PFSK-1 (cell line): ENCODE measurements around the gene RXRB.

ENCODE experiments used
- FOXP2 ChIP-seq: optimal IDR thresholded peaks from 2 replicates; pipeline ENCODE3; 2011; ENCODE audit warnings: borderline replicate concordance, control low read depth, inconsistent platforms; ENCODE audit not compliant: insufficient read depth; ENCODE audit errors: extremely low read length, extremely low read depth
- POLR2AphosphoS5 ChIP-seq: IDR thresholded peaks from 2 replicates; pipeline ENCODE4 v1.6.1; 2012; ENCODE audit warnings: low read depth, mild to moderate bottlenecking, control low read depth, low read length, moderate library complexity
- REST ChIP-seq, 2 experiments: IDR thresholded peaks; 2 replicates each; pipeline versions ENCODE4 v1.6.1 to v1.8.0; 2011 to 2012; ENCODE audit warnings: low read depth in 2 of 2, low read length in 2 of 2, control low read depth in 1 of 2, inconsistent platforms in 1 of 2, mild to moderate bottlenecking in 1 of 2, moderate library complexity in 1 of 2; ENCODE audit not compliant: insufficient read depth in 1 of 2
- SIN3A ChIP-seq: IDR thresholded peaks from 2 replicates; pipeline ENCODE4 v1.6.1; 2012; ENCODE audit warnings: mild to moderate bottlenecking, low read length, moderate library complexity, borderline replicate concordance; ENCODE audit not compliant: insufficient read depth
- TAF1 ChIP-seq: IDR thresholded peaks from 2 replicates; pipeline ENCODE4 v1.6.1; 2012; ENCODE audit warnings: low read length, control low read depth, borderline replicate concordance; ENCODE audit not compliant: insufficient read depth

Gene RXRB

GRCh38 chr6:33161354-33162331 is 38.8 kb downstream of the RXRB start:
- TF ChIP-seq FOXP2 = peak; percentile 32
- TF ChIP-seq SIN3A = no peak

- TF ChIP-seq TAF1 = no peak
- no peak for TF ChIP-seq REST (IDR thresholded peaks at IDR 0.05; ENCODE audit: insufficient read depth in 1 of 2, low read depth in 2 of 2, low read length in 2 of 2)
- no peak for TF ChIP-seq SIN3A
- TF ChIP-seq FOXP2 = no peak
- no peak for TF ChIP-seq POLR2AphosphoS5
Observed at GRCh38 chr6:33160728-33161344, 39.6 kb downstream of the RXRB start.

- no peak for TF ChIP-seq FOXP2
- TF ChIP-seq POLR2AphosphoS5 = no peak
- TF ChIP-seq SIN3A = no peak
- TF ChIP-seq TAF1 = no peak
- no peak for TF ChIP-seq REST (IDR thresholded peaks at IDR 0.05; ENCODE audit: insufficient read depth in 1 of 2, low read depth in 2 of 2, low read length in 2 of 2)
Observed at GRCh38 chr6:33160096-33160495, 40.4 kb downstream of the RXRB start.

DNA sequence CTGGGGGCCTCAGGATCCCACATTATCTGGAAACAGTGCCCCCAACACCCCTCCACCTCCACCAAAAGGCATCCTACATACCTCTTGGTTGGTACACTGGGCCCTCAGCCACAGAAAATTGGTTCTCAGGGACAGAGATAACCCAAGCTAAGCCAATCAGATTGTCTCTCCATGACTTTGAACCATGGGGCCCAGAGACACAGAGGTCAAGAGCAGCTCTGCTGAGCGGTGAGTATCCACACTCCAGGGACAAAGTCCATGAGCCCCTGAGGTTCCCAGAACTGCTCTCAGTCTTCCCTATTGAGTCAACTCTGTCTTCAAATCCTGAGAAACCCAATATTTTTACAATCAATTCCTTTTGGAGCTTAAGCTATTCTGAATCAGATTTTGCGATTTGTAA is 43.5 kb downstream of the RXRB start:
- no peak for TF ChIP-seq TAF1
- TF ChIP-seq SIN3A = no peak
- no peak for TF ChIP-seq REST (IDR thresholded peaks at IDR 0.05; ENCODE audit: insufficient read depth in 1 of 2, low read depth in 2 of 2, low read length in 2 of 2)
- no peak for TF ChIP-seq FOXP2
- no peak for TF ChIP-seq POLR2AphosphoS5

GRCh38 chr6:33156561-33156960 is 43.9 kb downstream of the RXRB start:
- TF ChIP-seq REST (IDR thresholded peaks at IDR 0.05; ENCODE audit: insufficient read depth in 1 of 2, low read depth in 2 of 2, low read length in 2 of 2) (no peak), TAF1 (no peak), POLR2AphosphoS5 (no peak)
